ENCODE measurements around the gene KRTAP5-10.

DNA sequence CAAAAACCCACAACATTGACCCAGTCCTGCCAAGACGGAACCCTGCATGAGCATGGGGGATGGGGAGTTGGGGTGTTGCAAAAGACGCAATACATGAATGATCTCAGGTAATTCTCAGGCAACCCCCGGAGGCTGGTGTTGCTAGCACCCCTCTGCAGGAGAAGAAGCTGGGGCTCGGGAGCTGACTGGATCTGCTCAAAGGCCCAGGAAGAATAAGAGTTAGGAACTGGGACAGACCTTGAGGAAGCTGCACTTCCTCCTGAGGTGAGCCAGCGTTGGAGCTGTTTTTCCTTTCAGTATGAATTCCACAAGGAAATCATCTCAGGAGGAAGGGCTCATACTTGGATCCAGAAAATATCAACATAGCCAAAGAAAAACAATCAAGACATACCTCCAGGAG, 17.2 kb upstream of the KRTAP5-10 start, which contains the start of gene KRTAP5-9:
- no peak for TF ChIP-seq POLR2A (IDR thresholded peaks at IDR 0.05)
- TF ChIP-seq, protein P1, sequence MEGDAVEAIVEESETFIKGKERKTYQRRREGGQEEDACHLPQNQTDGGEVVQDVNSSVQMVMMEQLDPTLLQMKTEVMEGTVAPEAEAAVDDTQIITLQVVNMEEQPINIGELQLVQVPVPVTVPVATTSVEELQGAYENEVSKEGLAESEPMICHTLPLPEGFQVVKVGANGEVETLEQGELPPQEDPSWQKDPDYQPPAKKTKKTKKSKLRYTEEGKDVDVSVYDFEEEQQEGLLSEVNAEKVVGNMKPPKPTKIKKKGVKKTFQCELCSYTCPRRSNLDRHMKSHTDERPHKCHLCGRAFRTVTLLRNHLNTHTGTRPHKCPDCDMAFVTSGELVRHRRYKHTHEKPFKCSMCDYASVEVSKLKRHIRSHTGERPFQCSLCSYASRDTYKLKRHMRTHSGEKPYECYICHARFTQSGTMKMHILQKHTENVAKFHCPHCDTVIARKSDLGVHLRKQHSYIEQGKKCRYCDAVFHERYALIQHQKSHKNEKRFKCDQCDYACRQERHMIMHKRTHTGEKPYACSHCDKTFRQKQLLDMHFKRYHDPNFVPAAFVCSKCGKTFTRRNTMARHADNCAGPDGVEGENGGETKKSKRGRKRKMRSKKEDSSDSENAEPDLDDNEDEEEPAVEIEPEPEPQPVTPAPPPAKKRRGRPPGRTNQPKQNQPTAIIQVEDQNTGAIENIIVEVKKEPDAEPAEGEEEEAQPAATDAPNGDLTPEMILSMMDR (IDR thresholded peaks at IDR 0.05) = no peak
